H1 (cell line): ENCODE data around the gene KIF26B. TPM values are rescaled to one million over a fixed set of nuclear protein-coding genes. Genes with fewer than 3 reads are reported as not detected.

Experiments used
- CTCF ChIA-PET: fragments of 300-600 bp; sonication (Branson Sonifier 250); formaldehyde crosslinking; loops from one replicate; lab custom pipeline; 2021; ENCODE audit not compliant: partially characterized antibody; lab: Charles Lee
- POLR2A ChIA-PET: fragments of 300-600 bp; sonication (Branson Sonifier 250); formaldehyde crosslinking; loops from one replicate; lab custom pipeline; 2021; ENCODE audit warnings: inconsistent platforms; ENCODE audit not compliant: partially characterized antibody; lab: Charles Lee
- DNase-seq, 2 experiments: peaks; one replicate each; pipeline versions ENCODE4 v3.0.0 to v3.0.0-alpha.2; 2010 to 2022; ENCODE audit warnings: low spot score in 2 of 2, low read depth in 1 of 2, mixed read lengths in 1 of 2
- FAIRE-seq: peaks from 2 replicates; lab custom pipeline; 2011; peaks lifted over from hg19 to GRCh38; lab: Jason Lieb, UNC
- H2AFZ ChIP-seq: 2 replicates; pipeline ENCODE4 v1.8.1; 2012; ENCODE audit warnings: low read length, inconsistent platforms
- H2AK5ac ChIP-seq: 2 replicates; pipeline ENCODE4 v1.6.1; 2013; ENCODE audit warnings: low read depth, low read length
- H2BK120ac ChIP-seq: replicated peaks from 2 replicates; pipeline ENCODE3; 2013; ENCODE audit warnings: low read depth, low read length, inconsistent platforms
- H2BK12ac ChIP-seq: 2 replicates; pipeline ENCODE4 v1.6.1; 2013; ENCODE audit warnings: low read depth, low read length
- H2BK15ac ChIP-seq: 2 replicates; pipeline ENCODE4 v1.6.1; 2013; ENCODE audit warnings: low read length
- H2BK20ac ChIP-seq: 2 replicates; pipeline ENCODE4 v1.6.1; 2013; ENCODE audit warnings: low read length
- H2BK5ac ChIP-seq: 2 replicates; pipeline ENCODE4 v1.6.1; 2013; ENCODE audit warnings: low read depth, low read length
- H3K14ac ChIP-seq: 2 replicates; pipeline ENCODE4 v1.6.1; 2013; ENCODE audit warnings: inconsistent platforms; ENCODE audit not compliant: insufficient read length
- H3K18ac ChIP-seq: 2 replicates; pipeline ENCODE4 v1.6.1; 2013; ENCODE audit warnings: low read length; ENCODE audit errors: extremely low read depth
- H3K23ac ChIP-seq: 2 replicates; pipeline ENCODE4 v1.6.1; 2013; ENCODE audit warnings: inconsistent platforms; ENCODE audit not compliant: insufficient read length
- H3K23me2 ChIP-seq: 2 replicates; pipeline ENCODE4 v1.6.1; 2013; ENCODE audit warnings: low read depth, low read length
- H3K27ac ChIP-seq: 2 replicates; pipeline ENCODE4 v1.6.1; 2011; ENCODE audit warnings: low read depth, low read length, inconsistent platforms
- H3K27me3 ChIP-seq, 4 experiments: replicated peaks in 1 of 4; 1 replicate in 1 of 4; 2 replicates in 3 of 4; pipeline versions ENCODE4 v1.6.1 to v1.8.1; 2011 to 2013; ENCODE audit warnings: low read length in 3 of 4, mild to moderate bottlenecking in 3 of 4, inconsistent platforms in 2 of 4, mixed read lengths in 2 of 4, moderate library complexity in 1 of 4; ENCODE audit not compliant: control insufficient read depth in 3 of 4, insufficient read depth in 3 of 4; ENCODE audit errors: extremely low read depth in 1 of 4
- H3K36me3 ChIP-seq, 4 experiments: 2 replicates each; pipeline versions ENCODE4 v1.6.1 to v1.8.1; 2011 to 2013; ENCODE audit warnings: mild to moderate bottlenecking in 4 of 4, low read length in 3 of 4, moderate library complexity in 2 of 4, control low read depth in 1 of 4, inconsistent platforms in 1 of 4; ENCODE audit not compliant: insufficient read depth in 4 of 4, control insufficient read depth in 2 of 4
- H3K4ac ChIP-seq: replicated peaks from 2 replicates; pipeline ENCODE3; 2013; ENCODE audit warnings: low read length, low read depth, mixed read lengths, inconsistent platforms; ENCODE audit not compliant: insufficient read length
- H3K4me1 ChIP-seq, 4 experiments: replicated peaks in 1 of 4; 1 replicate in 1 of 4; 2 replicates in 3 of 4; pipeline versions ENCODE4 v1.6.1 to v1.8.1; 2011 to 2013; ENCODE audit warnings: low read length in 3 of 4, inconsistent platforms in 2 of 4, mixed read lengths in 1 of 4; ENCODE audit not compliant: insufficient read depth in 4 of 4, control insufficient read depth in 3 of 4
- H3K4me2 ChIP-seq, 2 experiments: 2 replicates each; pipeline versions ENCODE4 v1.6.1 to v1.8.1; 2011 to 2013; ENCODE audit warnings: low read depth in 2 of 2, low read length in 2 of 2, control low read depth in 1 of 2, inconsistent platforms in 1 of 2, mild to moderate bottlenecking in 1 of 2; ENCODE audit not compliant: insufficient read depth in 1 of 2
- H3K4me3 ChIP-seq, 4 experiments: fragments of 200-600, 300-600 bp in 1 of 4; sonication (generic), shearing (Covaris generic), sonication (Bioruptor Twin) in 1 of 4; 2 replicates each; pipeline versions ENCODE4 v1.5.1 to v1.8.1; 2011 to 2016; ENCODE audit warnings: low read length in 4 of 4, low read depth in 3 of 4, control low read depth in 2 of 4, inconsistent platforms in 2 of 4, mild to moderate bottlenecking in 2 of 4, mixed read lengths in 1 of 4, moderate library complexity in 1 of 4; ENCODE audit not compliant: insufficient read depth in 2 of 4; ENCODE audit errors: extremely low read depth in 1 of 4
- H3K56ac ChIP-seq: replicated peaks from 2 replicates; pipeline ENCODE3; 2013; ENCODE audit warnings: low read depth, mild to moderate bottlenecking, mixed read lengths, low read length, inconsistent platforms; ENCODE audit not compliant: insufficient read length
- H3K79me1 ChIP-seq: 2 replicates; pipeline ENCODE4 v1.6.1; 2013; ENCODE audit warnings: low read depth, low read length, control low read depth
- H3K79me2 ChIP-seq, 2 experiments: 2 replicates each; pipeline versions ENCODE4 v1.6.1 to v1.8.1; 2012 to 2013; ENCODE audit warnings: low read length in 2 of 2, mild to moderate bottlenecking in 2 of 2, inconsistent platforms in 1 of 2; ENCODE audit not compliant: insufficient read depth in 2 of 2, control insufficient read depth in 1 of 2
- H3K9ac ChIP-seq, 4 experiments: replicated peaks in 1 of 4; 1 replicate in 1 of 4; 2 replicates in 3 of 4; pipeline versions ENCODE4 v1.6.1 to v1.8.1; 2011 to 2013; ENCODE audit warnings: low read depth in 3 of 4, low read length in 3 of 4, control low read depth in 2 of 4, mild to moderate bottlenecking in 2 of 4, moderate library complexity in 2 of 4, inconsistent platforms in 1 of 4; ENCODE audit errors: extremely low read depth in 1 of 4
- H3K9me3 ChIP-seq, 2 experiments: 2 replicates each; pipeline versions ENCODE4 v1.6.1 to v1.8.1; 2012 to 2013; ENCODE audit warnings: mild to moderate bottlenecking in 2 of 2, moderate library complexity in 2 of 2, control low read depth in 1 of 2, inconsistent platforms in 1 of 2, low read depth in 1 of 2, low read length in 1 of 2, mixed read lengths in 1 of 2; ENCODE audit not compliant: insufficient read depth in 2 of 2
- H4K20me1 ChIP-seq, 2 experiments: replicated peaks in 1 of 2; 2 replicates each; pipeline versions ENCODE3 to v1.8.1; 2011 to 2013; ENCODE audit warnings: inconsistent platforms in 2 of 2, low read length in 2 of 2, mild to moderate bottlenecking in 1 of 2; ENCODE audit not compliant: insufficient read depth in 2 of 2, control insufficient read depth in 1 of 2
- H4K5ac ChIP-seq: 2 replicates; pipeline ENCODE4 v1.6.1; 2013; ENCODE audit warnings: low read length, low read depth, mixed read lengths, inconsistent platforms; ENCODE audit not compliant: insufficient read length
- H4K8ac ChIP-seq: 2 replicates; pipeline ENCODE4 v1.8.0; 2013; ENCODE audit warnings: mild to moderate bottlenecking, moderate library complexity, low read length, inconsistent platforms; ENCODE audit not compliant: insufficient read depth; ENCODE audit errors: extremely low read depth
- H4K91ac ChIP-seq: replicated peaks from 2 replicates; pipeline ENCODE3; 2013; ENCODE audit warnings: low read length, mixed read lengths, inconsistent platforms; ENCODE audit not compliant: insufficient read length
- ASH2L ChIP-seq: fragments of 200-600, 300-600 bp; sonication (generic); IDR thresholded peaks from one replicate; pipeline ENCODE4 v1.7.1; 2017; ENCODE audit warnings: low read length
- BACH1 ChIP-seq: IDR thresholded peaks from 2 replicates; pipeline ENCODE4 v1.6.1; 2012; ENCODE audit warnings: low read length, improper control_type of control experiment
- CEBPB ChIP-seq: IDR thresholded peaks from 2 replicates; pipeline ENCODE4 v1.6.1; 2012; ENCODE audit warnings: low read depth, low read length
- CHD1 ChIP-seq: IDR thresholded peaks from 2 replicates; pipeline ENCODE4 v1.6.1; 2012; ENCODE audit warnings: low read depth, low read length, improper control_type of control experiment
- CTBP2 ChIP-seq: IDR thresholded peaks from 2 replicates; pipeline ENCODE4 v1.7.0; 2011; ENCODE audit warnings: borderline replicate concordance, mild to moderate bottlenecking, moderate library complexity, mixed read lengths, low read length; ENCODE audit not compliant: insufficient read depth, insufficient read length
- JUN ChIP-seq: IDR thresholded peaks from 2 replicates; pipeline ENCODE4 v1.6.1; 2011; ENCODE audit warnings: low read depth, mild to moderate bottlenecking, improper control_type of control experiment, low read length
- NANOG ChIP-seq: IDR thresholded peaks from 2 replicates; pipeline ENCODE4 v1.6.1; 2011; ENCODE audit warnings: low read length, low read depth, mild to moderate bottlenecking, inconsistent platforms; ENCODE audit not compliant: insufficient read depth, poor library complexity, severe bottlenecking
- POU5F1 ChIP-seq: IDR thresholded peaks from 2 replicates; pipeline ENCODE4 v1.6.1; 2011; ENCODE audit warnings: low read depth, mild to moderate bottlenecking, low read length, moderate library complexity
- SIN3A ChIP-seq, 2 experiments: IDR thresholded peaks in 1 of 2; conservative IDR thresholded peaks in 1 of 2; 2 replicates each; pipeline ENCODE4 v1.6.1; 2011 to 2012; ENCODE audit warnings: low read length in 2 of 2, improper control_type of control experiment in 1 of 2, low read depth in 1 of 2, mild to moderate bottlenecking in 1 of 2
- SP1 ChIP-seq: IDR thresholded peaks from 2 replicates; pipeline ENCODE4 v1.6.1; 2011; ENCODE audit warnings: low read depth, low read length
- SP4 ChIP-seq: IDR thresholded peaks from 2 replicates; pipeline ENCODE4 v1.6.1; 2012; ENCODE audit warnings: low read length, inconsistent platforms
- SRF ChIP-seq: IDR thresholded peaks from 2 replicates; pipeline ENCODE4 v1.6.1; 2011; ENCODE audit warnings: mild to moderate bottlenecking, low read depth, low read length, moderate library complexity
- SUZ12 ChIP-seq: fragments of 200-600 bp; sonication (generic); IDR thresholded peaks from 2 replicates; pipeline ENCODE4 v1.6.1; 2012; ENCODE audit warnings: mild to moderate bottlenecking, inconsistent platforms, low read length, moderate library complexity, mixed read lengths
- TBP ChIP-seq: IDR thresholded peaks from 2 replicates; pipeline ENCODE4 v1.6.1; 2011; ENCODE audit warnings: low read depth, low read length, improper control_type of control experiment
- WGBS, 2 experiments: shearing (Covaris generic) in 1 of 2; methylation state at CpG; one replicate each; pipeline versions ENCODE4 v1.1.6 to v1.1.7; 2013 to 2015; ENCODE audit warnings: low lambda C conversion rate in 2 of 2, mixed read lengths in 2 of 2, inconsistent platforms in 1 of 2, low coverage in 1 of 2, missing lambda C conversion rate in 1 of 2; ENCODE audit not compliant: insufficient replicate concordance in 2 of 2, insufficient coverage in 1 of 2, insufficient read length in 1 of 2; ENCODE audit errors: extremely low coverage in 1 of 2, missing lambda C conversion rate in 1 of 2; 5-methylcytosine and 5-hydroxymethylcytosine counted together
- polyA plus RNA-seq, 7 experiments: library from polyadenylated mRNA; depleted of rRNA in 3 of 7; stranded (reverse) in 5 of 7; unstranded in 2 of 7; fragments of >200 nt in 5 of 7; fragments of 200-250 nt in 2 of 7; gene quantifications; 1 replicate in 5 of 7; 2 replicates in 1 of 7; 4 replicates in 1 of 7; pipeline versions ENCODE4 v1.2.1 to v1.2.3, GENCODE V29; 2011 to 2013; ENCODE audit warnings: missing spikeins in 2 of 7, mixed read lengths in 2 of 7
- total RNA-seq: library from RNA; stranded (reverse); fragmentation: NEBNext Ultra II Directional; extraction: Animal tissue kit (Norgen Biotek cat#: 25700); gene quantifications from 2 replicates; pipeline ENCODE4 v1.2.1, GENCODE V29; 2021
- TF ChIP-seq, protein P1 (sequence below): IDR thresholded peaks from 2 replicates; pipeline ENCODE4 v1.6.1; 2012; ENCODE audit warnings: inconsistent platforms

The KIF26B gene
- total and polyA plus RNA-seq, 2 of the 8 experiments (the other 6 are each of a cell fraction or from before 2014, with no cell fraction given) = 0.06 to 0.28 TPM

DNA sequence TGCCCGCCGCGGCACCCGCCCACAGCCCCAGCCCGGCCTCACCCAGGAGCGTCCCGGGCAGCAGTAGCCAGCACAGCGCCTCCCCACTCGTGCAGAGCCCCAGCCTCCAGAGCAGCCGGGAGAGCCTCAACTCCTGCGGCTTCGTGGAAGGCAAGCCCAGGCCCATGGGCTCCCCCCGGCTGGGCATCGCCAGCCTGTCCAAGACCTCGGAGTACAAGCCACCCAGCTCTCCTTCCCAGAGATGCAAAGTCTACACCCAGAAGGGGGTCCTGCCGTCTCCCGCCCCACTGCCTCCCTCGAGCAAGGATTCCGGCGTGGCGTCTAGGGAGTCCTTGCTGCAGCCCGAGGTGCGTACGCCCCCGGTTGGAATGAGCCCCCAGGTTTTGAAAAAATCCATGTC, 531.2 kb downstream of the KIF26B start:
- no peak overlapping the region for H2BK12ac ChIP-seq
- H2AFZ ChIP-seq = no peak overlapping the region
- CTCF ChIA-PET = interaction anchor here (0.6 to 1.2 kb wide), 5 partner anchors 8 to 538 kb away, joined by 3 to 4 read pairs (median 3); no protein-coding TSS in a partner anchor
- no peak overlapping the region for H3K4ac ChIP-seq
- H3K4me2 ChIP-seq = no peak overlapping the region
- H3K14ac ChIP-seq = no peak overlapping the region
- H2BK20ac ChIP-seq = no peak overlapping the region
- H4K5ac ChIP-seq = no peak overlapping the region
- H3K27me3 ChIP-seq = peaks cover 0 to 23% (median 11%) of the 10 kb centered on the region in 4 experiments; a peak in 6 of 7 replicates
- H2BK15ac ChIP-seq = no peak overlapping the region
- H3K18ac ChIP-seq = no peak overlapping the region
- DNase-seq = no peak
- no peak overlapping the region for H3K4me3 ChIP-seq
- no peak overlapping the region for H3K9ac ChIP-seq
- FAIRE-seq = no peak
- H3K56ac ChIP-seq = no peak overlapping the region
- no peaks in the 10 kb centered on the region for H3K79me1 ChIP-seq
- H3K36me3 ChIP-seq = no peaks in the 10 kb centered on the region
- no peak overlapping the region for H2AK5ac ChIP-seq
- POLR2A ChIA-PET = no interaction called here
- H2BK120ac ChIP-seq = no peak overlapping the region
- H3K4me1 ChIP-seq = no peaks in the 10 kb centered on the region; a peak in 1 of 7 replicates
- WGBS, 2 experiments = 92% methylated on average over 20 of the region's 25 CpGs; no CpG with 5 or more reads in 1 of the 2 experiments
- no peaks in the 10 kb centered on the region for H3K9me3 ChIP-seq
- H4K8ac ChIP-seq = no peak overlapping the region; the same call in 1 of the 2 replicates
- no peak overlapping the region for H2BK5ac ChIP-seq
- no peaks in the 10 kb centered on the region for H4K20me1 ChIP-seq
- H3K23ac ChIP-seq = no peak overlapping the region
- H3K23me2 ChIP-seq = peaks cover 2% of the 10 kb centered on the region; the same call in 1 of the 2 replicates
- no peak overlapping the region for H3K27ac ChIP-seq
- no peak overlapping the region for H4K91ac ChIP-seq
- H3K79me2 ChIP-seq = no peaks in the 10 kb centered on the region
- TF ChIP-seq CHD1 (no peak), NANOG (no peak), SIN3A (conservative IDR thresholded peaks at IDR 0.05 in 1 of 2, IDR thresholded peaks at IDR 0.05 in 1 of 2; ENCODE audit: low read depth in 1 of 2, low read length in 2 of 2) (no peak), ASH2L (no peak), JUN (no peak), TBP (no peak), CEBPB (no peak), POU5F1 (no peak), SUZ12 (no peak), SRF (no peak), BACH1 (no peak), CTBP2 (no peak), SP4 (no peak), SP1 (no peak)
- TF ChIP-seq, protein P1, sequence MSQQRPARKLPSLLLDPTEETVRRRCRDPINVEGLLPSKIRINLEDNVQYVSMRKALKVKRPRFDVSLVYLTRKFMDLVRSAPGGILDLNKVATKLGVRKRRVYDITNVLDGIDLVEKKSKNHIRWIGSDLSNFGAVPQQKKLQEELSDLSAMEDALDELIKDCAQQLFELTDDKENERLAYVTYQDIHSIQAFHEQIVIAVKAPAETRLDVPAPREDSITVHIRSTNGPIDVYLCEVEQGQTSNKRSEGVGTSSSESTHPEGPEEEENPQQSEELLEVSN = no peak
